PC-9 (cell line): ENCODE measurements around the gene MAN2C1. TPM values are rescaled to one million over a fixed set of nuclear protein-coding genes. Genes with fewer than 3 reads are reported as not detected.

ENCODE experiments used
- BruUV-seq: library from RNA; stranded (reverse); fragments of 400-500 nt; replicated peaks from 2 replicates; lab custom pipeline; 2021; lab: Mats Ljungman, UMichigan
- CTCF ChIA-PET: fragments of 300-600 bp; sonication (Branson Sonifier 250); formaldehyde crosslinking; loops from one replicate; lab custom pipeline; 2022; ENCODE audit warnings: antibody characterized with exemption; lab: Charles Lee
- POLR2A ChIA-PET: fragments of 300-600 bp; sonication (Branson Sonifier 250); formaldehyde crosslinking; loops from one replicate; lab custom pipeline; 2022; ENCODE audit warnings: antibody characterized with exemption; ENCODE audit not compliant: unreplicated experiment; lab: Charles Lee
- DNase-seq, 2 experiments: peaks; one replicate each; pipeline versions ENCODE4 v3.0.0 to v3.0.0-alpha.2; 2015 to 2022; ENCODE audit warnings: mixed read lengths in 1 of 2
- H2AFZ ChIP-seq: fragments of 200-600 bp; sonication (generic); 2 replicates; pipeline ENCODE4 v1.8.1; 2017; ENCODE audit warnings: antibody characterized with exemption
- H3F3A ChIP-seq: fragments of 200-600 bp; sonication (generic); 2 replicates; pipeline ENCODE4 v1.8.1; 2017; ENCODE audit warnings: antibody characterized with exemption, mild to moderate bottlenecking, low read depth; ENCODE audit not compliant: insufficient read depth
- H3K27ac ChIP-seq: fragments of 200-600 bp; sonication (generic); 2 replicates; pipeline ENCODE4 v1.6.1; 2016; ENCODE audit warnings: mixed run types
- H3K27me3 ChIP-seq: fragments of 200-600 bp; sonication (generic); 2 replicates; pipeline ENCODE4 v1.6.1; 2016; ENCODE audit warnings: low read depth, mixed run types; ENCODE audit not compliant: insufficient read depth
- H3K36me3 ChIP-seq: fragments of 200-600 bp; sonication (generic); 2 replicates; pipeline ENCODE4 v1.6.1; 2016; ENCODE audit warnings: low read depth, mixed run types
- H3K4me1 ChIP-seq: fragments of 200-600 bp; sonication (generic); replicated peaks from 2 replicates; pipeline ENCODE4 v1.6.1; 2016; ENCODE audit warnings: mixed run types; ENCODE audit not compliant: insufficient read depth
- H3K4me2 ChIP-seq: fragments of 200-600 bp; sonication (generic); 2 replicates; pipeline ENCODE4 v1.6.1; 2017; ENCODE audit warnings: mixed run types
- H3K4me3 ChIP-seq: fragments of 200-600 bp; sonication (generic); 2 replicates; pipeline ENCODE4 v1.6.1; 2016; ENCODE audit warnings: mixed run types
- H3K79me2 ChIP-seq: fragments of 200-600 bp; sonication (generic); 2 replicates; pipeline ENCODE4 v1.6.1; 2017; ENCODE audit warnings: low read depth, mixed run types
- H3K9me2 ChIP-seq: fragments of 200-600 bp; sonication (generic); 2 replicates; pipeline ENCODE4 v1.8.1; 2017; ENCODE audit warnings: mild to moderate bottlenecking; ENCODE audit not compliant: insufficient read depth
- H3K9me3 ChIP-seq: fragments of 200-600 bp; sonication (generic); 2 replicates; pipeline ENCODE4 v1.8.1; 2016; ENCODE audit warnings: low read depth; ENCODE audit not compliant: insufficient read depth
- H4K20me1 ChIP-seq: fragments of 200-600 bp; sonication (generic); 2 replicates; pipeline ENCODE4 v1.8.1; 2017; ENCODE audit not compliant: insufficient read depth
- EZH2 ChIP-seq: fragments of 200-600 bp; sonication (generic); IDR thresholded peaks from 2 replicates; pipeline ENCODE4 v1.8.0; 2017; ENCODE audit warnings: antibody characterized with exemption, low read depth
- intact Hi-C: fragments of 100-400 bp; cut with micrococcal nuclease; formaldehyde crosslinking; loops from one replicate; pipeline ENCODE4 v1.10.0; 2022; ENCODE audit not compliant: unreplicated experiment
- microRNA-seq: library from miRNA; unstranded; fragments of <30 nt; microRNA quantifications from one replicate; pipeline ENCODE4 v1.2.0, GENCODE V29; 2021; ENCODE audit warnings: borderline number of aligned reads, borderline replicate concordance
- total RNA-seq: library from RNA; stranded (reverse); gene quantifications from 2 replicates; pipeline ENCODE4 v1.2.3, GENCODE V29; 2021
- TF ChIP-seq, protein P1 (sequence below): fragments of 200-600 bp; sonication (generic); conservative IDR thresholded peaks from 2 replicates; pipeline ENCODE4 v1.6.1; 2017; ENCODE audit warnings: mixed run types, antibody characterized with exemption, mild to moderate bottlenecking, moderate library complexity

The MAN2C1 gene
- total RNA-seq, 1 experiment from 2014 or later: 94.3 TPM

DNA sequence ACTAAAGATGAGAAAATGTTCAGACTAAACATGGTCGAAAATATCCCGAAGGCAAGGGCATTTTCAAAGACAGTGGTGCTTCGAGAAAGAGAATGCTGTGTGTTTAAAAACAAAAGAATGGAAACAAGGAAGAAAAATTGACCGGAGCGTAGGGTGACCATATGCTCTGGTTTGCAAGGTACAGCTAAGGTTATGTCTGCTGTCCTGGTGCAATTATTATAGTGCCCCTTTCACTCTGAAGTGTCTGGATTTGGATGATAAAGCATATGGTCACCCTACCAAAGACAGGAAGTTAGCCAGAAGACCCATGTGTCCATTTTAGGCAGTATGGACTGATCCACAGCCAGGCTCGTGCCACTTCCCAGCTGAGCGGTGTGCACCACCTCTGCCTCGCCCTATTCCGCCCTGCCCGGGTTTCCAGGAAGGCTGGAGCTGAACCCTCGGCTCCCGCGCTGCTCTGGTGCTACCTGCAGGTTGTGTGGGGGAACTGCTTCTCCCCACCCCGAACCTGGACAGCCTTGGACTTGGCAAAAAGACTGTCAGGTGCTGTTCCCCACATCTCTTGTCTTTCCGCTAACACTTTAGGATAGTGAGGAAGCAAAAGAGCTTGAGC is 60.5 kb downstream of the MAN2C1 start:
- Histone ChIP-seq H2AFZ (no peak overlapping the region), H3K9me3 (no peaks in the 10 kb centered on the region), H3F3A (no peaks in the 10 kb centered on the region), H3K4me2 (peak overlapping the region; percentile 45), H3K27ac (no peak overlapping the region), H3K4me3 (no peak overlapping the region; the same call in 1 of the 2 replicates), H3K79me2 (no peaks in the 10 kb centered on the region), H4K20me1 (no peaks in the 10 kb centered on the region), H3K4me1 (0 out of 2 replicates have a peak, but pooled peaks cover 4% of the 10 kb centered on the region), H3K36me3 (no peaks in the 10 kb centered on the region), H3K9me2 (no peaks in the 10 kb centered on the region; the same call in 1 of the 2 replicates), H3K27me3 (peaks cover 6% of the 10 kb centered on the region)
- POLR2A ChIA-PET: interaction anchor here (0.5 to 0.7 kb wide), 3 partner anchors 104 to 357 kb away, joined by 3 to 5 read pairs (median 3); no protein-coding TSS in a partner anchor
- CTCF ChIA-PET: interaction anchor here (0.6 to 1.2 kb wide), 7 partner anchors 60 to 536 kb away, joined by 3 to 4 read pairs (median 4); partner anchors contain the start of gene MAN2C1
- TF ChIP-seq EZH2: no peak
- TF ChIP-seq, protein P1, sequence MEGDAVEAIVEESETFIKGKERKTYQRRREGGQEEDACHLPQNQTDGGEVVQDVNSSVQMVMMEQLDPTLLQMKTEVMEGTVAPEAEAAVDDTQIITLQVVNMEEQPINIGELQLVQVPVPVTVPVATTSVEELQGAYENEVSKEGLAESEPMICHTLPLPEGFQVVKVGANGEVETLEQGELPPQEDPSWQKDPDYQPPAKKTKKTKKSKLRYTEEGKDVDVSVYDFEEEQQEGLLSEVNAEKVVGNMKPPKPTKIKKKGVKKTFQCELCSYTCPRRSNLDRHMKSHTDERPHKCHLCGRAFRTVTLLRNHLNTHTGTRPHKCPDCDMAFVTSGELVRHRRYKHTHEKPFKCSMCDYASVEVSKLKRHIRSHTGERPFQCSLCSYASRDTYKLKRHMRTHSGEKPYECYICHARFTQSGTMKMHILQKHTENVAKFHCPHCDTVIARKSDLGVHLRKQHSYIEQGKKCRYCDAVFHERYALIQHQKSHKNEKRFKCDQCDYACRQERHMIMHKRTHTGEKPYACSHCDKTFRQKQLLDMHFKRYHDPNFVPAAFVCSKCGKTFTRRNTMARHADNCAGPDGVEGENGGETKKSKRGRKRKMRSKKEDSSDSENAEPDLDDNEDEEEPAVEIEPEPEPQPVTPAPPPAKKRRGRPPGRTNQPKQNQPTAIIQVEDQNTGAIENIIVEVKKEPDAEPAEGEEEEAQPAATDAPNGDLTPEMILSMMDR: peak; percentile 79
- DNase-seq: peak; percentile 51 to 73
- intact Hi-C loops: loop anchor here (1.0 kb wide), 1 partner anchor 279 kb away; no protein-coding TSS in a partner anchor
- no TSS peak for BruUV-seq

DNA sequence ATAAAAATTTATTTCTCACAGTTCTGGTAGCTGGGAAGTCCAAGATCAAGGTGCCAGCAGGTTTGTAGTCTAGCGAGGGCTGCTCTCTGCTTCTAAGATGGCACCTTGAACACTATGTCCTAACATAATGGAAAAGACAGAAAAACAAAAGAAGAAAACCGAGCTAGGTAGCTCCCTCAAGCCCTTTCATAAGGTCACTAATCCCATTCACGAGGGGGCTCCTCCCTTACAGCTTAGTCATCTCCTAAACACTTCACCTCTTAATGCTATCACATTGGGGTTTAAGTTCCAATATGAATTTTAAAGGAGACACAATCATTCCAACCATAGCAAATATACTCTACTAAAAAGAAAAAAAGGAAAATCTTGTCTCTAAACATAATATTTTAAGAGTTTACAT is 62.2 kb downstream of the MAN2C1 start:
- H3K36me3 ChIP-seq: no peaks in the 10 kb centered on the region
- H3K4me1 ChIP-seq: 0 out of 2 replicates have a peak, but pooled peaks cover 4% of the 10 kb centered on the region
- H3K9me2 ChIP-seq: no peaks in the 10 kb centered on the region; the same call in 1 of the 2 replicates
- no peaks in the 10 kb centered on the region for H3K79me2 ChIP-seq
- H3K27ac ChIP-seq: no peak overlapping the region
- no peak for TF ChIP-seq EZH2
- no peaks in the 10 kb centered on the region for H3K9me3 ChIP-seq
- no peak overlapping the region for H2AFZ ChIP-seq
- no peaks in the 10 kb centered on the region for H4K20me1 ChIP-seq
- ChIA-PET CTCF (interaction anchor here (0.6 kb wide), 1 partner anchor 773 kb away, joined by 4 read pairs; no protein-coding TSS in a partner anchor), POLR2A (no interaction called here)
- BruUV-seq: no TSS peak
- no peak overlapping the region for H3K4me2 ChIP-seq
- H3K4me3 ChIP-seq: no peak overlapping the region
- intact Hi-C loops: no loop called here
- DNase-seq: no peak
- no peaks in the 10 kb centered on the region for H3F3A ChIP-seq
- H3K27me3 ChIP-seq: peaks cover 6% of the 10 kb centered on the region

Small RNA genes within 50 kb of the gene (microRNA-seq; reads per million reads assigned to microRNA genes)
- gene MIR631: not detected

Other genes starting within 250 kb of the MAN2C1 start
- gene C15orf39, start 166.7 kb downstream of the MAN2C1 start, total RNA-seq: 40.8 and 41.3 TPM in 2 replicates
- gene GOLGA6C, start 110.3 kb downstream of the MAN2C1 start, total RNA-seq: not detected in 2 replicates
- not detected in 2 replicates for gene GOLGA6D, start 85.8 kb downstream of the MAN2C1 start, total RNA-seq
- gene COMMD4, start 32.5 kb downstream of the MAN2C1 start, total RNA-seq: 132 and 156 TPM in 2 replicates
- 21.3 and 27.1 TPM in 2 replicates for gene NEIL1, start 21.6 kb downstream of the MAN2C1 start, total RNA-seq
- 87.0 and 91.8 TPM in 2 replicates for gene SIN3A, start 83.1 kb upstream of the MAN2C1 start, total RNA-seq
- gene PTPN9, start 210.7 kb upstream of the MAN2C1 start, total RNA-seq: 22.4 and 24.1 TPM in 2 replicates